AG08395 (cell line): ENCODE data around the gene SUGCT.

ENCODE experiments used
- DNase-seq: peaks from one replicate; pipeline ENCODE4 v3.0.0; 2012; ENCODE audit warnings: mixed read lengths, low spot score

The SUGCT gene

DNA sequence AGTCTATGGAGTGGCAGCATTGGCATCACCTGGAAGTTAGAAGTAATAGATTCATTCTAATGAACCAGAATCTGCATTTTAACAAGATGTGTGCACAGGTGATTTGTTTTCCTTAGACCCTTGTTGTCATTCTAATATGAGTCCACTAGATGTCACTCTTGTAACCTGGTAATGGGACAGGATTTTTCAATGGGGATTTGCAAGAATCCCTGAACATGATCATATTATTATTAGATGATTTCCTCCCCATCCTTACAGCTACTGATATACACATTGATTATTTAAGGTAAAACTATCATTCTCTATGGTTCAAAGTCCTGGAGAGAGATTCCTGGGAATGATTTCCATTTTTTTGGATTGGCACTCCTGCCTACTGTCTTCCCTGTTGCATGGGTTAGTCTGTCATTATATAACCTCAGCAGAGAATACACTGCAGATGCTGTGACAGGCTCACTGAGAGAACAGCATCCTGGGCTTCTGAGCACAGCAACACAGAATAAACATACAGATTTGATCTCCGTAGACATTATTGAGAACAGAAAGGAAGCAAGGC, 194.9 kb downstream of the SUGCT start:
- peak; percentile 77 for DNase-seq

GRCh38 chr7:40330408-40330807, 195.6 kb downstream of the SUGCT start:
- no peak for DNase-seq

GRCh38 chr7:40331915-40332314, 197.1 kb downstream of the SUGCT start:
- DNase-seq = peak; percentile 19

DNA sequence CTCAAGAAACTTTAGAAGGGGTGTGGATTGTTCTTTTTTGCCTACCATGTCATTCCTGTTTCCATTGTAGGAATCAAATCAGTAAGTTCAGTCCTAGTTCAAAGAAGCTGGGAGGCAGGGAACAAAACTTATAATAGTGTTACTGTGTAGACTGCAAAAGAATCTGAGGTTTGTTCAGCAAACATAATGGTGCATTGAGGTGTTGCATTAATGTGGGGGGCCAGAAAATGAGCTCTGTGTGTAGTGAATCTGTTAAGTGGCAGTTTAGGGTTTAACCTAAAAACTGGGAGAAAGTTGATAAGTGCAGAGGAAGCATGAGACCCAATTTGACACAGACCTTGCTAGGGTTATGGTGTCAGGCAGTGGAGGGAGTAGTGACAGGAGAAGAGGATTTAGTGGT, 197.7 kb downstream of the SUGCT start:
- no peak for DNase-seq

- DNase-seq = no peak
Observed at GRCh38 chr7:40341836-40342235, 207.0 kb downstream of the SUGCT start.

GRCh38 chr7:40346554-40346953, 211.7 kb downstream of the SUGCT start:
- no peak for DNase-seq

DNA sequence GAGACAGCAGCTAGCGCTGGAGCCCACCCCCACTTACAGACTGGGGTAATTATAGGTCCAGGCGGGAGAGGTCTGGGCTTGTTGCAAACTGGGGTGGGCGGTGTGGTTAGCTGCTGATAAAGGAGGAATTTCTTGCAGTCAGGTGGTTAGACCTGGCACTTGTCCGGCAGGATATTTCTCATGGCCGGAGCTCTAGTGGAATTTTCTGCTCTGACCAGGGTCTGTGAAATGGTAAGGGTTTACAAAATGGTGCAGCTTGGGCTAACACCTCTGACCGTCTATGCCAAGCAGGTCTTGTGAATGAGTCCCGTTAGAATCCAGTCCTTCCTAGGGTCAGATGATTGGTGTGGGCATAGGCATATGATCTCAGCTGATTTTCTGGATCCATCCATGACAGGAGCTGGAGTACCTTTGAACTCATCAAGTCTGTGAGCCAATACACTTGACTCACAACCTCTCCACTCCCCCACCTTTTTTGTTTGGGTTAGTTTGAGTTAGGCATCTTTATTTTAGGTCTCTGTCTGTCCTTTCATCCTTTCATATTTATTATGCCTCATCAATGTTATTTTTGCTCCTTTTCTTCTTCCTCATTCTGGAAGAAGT, 213.4 kb downstream of the SUGCT start:
- DNase-seq = no peak

DNA sequence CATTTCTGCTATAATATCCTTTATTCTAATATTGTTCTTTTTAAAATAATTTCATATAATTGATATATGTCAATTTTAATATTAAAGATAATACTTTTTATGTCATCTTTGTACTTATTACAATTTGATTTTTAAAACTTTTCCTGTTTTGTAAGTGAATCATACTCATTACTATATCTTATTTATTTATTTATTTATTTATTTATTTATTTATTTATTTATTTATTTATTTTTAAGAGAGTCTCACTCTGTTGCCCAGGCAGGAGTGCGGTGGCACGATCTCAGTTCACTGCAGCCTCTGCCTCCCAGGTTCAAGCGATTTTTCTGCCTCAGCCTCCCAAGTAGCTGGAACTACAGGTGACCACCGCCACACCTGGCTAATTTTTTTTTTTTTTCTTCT, 215.3 kb downstream of the SUGCT start:
- DNase-seq = no peak

DNA sequence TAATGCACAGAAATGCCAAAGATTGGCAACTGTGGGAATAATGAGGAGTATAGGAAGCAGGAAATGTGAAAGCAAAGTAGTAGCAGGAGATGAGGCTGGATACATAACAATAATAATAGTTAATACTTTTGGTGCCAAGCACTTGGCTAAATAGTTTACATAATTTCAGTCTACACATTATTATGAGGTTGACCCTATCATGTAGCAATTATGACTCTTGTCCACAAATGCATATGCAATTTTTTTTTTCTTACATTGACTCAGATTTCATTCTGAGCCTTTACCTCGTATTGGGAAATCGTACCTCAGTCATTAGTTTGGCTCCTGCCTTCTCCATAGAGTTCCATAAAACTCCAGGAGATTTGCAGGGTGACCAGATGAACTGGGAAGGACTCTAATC, 219.9 kb downstream of the SUGCT start:
- DNase-seq = no peak

DNA sequence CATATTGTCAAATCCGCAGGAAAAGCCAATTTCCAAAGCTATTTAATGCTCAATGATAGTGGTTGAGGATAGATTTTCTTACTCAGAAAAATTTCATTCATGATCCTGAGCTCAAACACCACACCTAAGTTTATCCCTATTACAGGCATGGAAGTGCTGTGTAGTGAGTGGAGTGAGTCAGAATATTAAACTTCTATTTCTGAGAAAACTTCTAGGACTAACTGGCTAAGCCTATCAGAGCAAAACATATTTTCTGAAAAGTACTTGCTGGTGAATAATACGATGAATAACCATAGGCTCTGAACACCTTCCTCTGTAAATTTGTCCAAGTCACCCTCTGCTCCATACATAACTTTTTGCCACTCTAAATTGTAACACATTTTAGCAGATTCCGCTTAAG, 221.5 kb downstream of the SUGCT start:
- DNase-seq = peak; percentile 14

GRCh38 chr7:40356871-40357709, 222.3 kb downstream of the SUGCT start:
- peak; percentile 7 for DNase-seq

GRCh38 chr7:40369641-40370277, 235.0 kb downstream of the SUGCT start:
- DNase-seq = no peak

DNA sequence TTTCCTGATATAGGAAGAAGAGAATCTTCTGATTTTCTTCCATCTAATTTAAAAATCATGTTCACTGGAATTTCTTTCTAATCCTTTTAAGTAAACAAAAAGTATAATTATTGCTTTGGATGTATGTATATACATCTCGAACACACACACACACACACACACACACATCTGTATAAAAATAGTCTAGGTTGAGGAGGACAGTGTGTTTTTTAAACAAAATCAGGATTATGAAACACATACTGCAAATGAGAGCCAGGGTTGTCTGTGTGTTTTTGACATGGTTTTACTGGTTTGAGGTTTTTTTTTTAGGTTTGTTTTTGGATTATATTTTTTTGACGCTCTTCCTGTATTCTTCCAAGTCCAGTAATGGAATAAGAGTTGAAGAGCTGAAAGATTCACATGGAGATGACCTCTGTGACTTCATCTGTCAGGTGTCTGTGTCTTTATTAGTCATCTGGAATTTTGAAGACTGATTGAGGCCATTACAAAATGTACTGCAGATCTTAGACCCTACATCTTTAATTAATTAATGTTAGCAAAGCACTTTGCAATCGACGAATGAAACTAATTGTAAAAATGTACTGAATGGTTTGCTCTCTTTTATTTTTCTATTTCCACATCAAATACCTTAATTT, 237.1 kb downstream of the SUGCT start:
- peak; percentile 10 for DNase-seq

DNA sequence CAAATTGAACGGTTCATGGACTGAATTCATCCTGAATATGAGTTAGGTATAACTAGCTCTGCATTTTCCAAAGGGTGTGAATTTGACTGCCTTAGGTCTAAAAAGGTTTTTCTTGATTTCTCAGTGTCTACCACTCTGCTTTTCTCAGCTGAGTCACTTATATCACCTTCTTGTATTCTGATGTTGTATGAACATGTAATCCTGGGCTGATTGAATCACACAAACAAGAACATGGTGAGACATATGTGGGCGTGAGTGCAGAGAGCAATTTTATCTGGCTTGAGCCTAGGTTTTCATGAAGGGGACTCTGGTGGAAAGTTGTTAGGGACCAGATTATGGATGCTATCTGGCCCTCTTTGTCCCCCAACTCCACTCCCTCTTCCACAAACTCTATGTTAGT, 239.8 kb downstream of the SUGCT start:
- DNase-seq = no peak

- DNase-seq = no peak
Observed at GRCh38 chr7:40380111-40380510, 245.3 kb downstream of the SUGCT start.

DNA sequence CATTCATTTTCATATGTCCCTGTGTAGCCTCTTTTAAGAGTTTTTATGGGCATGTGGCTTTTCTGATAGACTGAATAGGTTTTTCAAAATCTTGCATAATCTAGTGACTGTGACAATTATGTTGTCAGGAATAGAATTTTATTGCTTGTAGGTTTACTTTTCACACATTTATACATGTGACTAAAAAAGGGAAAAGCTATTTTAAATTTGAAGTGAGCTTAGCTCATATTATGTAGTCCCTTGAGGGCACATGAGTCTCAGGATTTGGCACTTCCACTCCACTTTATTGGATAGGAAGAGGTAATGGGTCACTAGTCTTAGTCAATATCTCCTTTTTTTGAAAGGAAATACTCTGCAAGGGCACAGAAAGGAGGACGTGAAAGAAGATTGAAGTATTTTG, 247.3 kb downstream of the SUGCT start:
- no peak for DNase-seq

GRCh38 chr7:40393660-40394059, 258.9 kb downstream of the SUGCT start:
- DNase-seq = no peak

GRCh38 chr7:40394400-40394799, 259.6 kb downstream of the SUGCT start:
- no peak for DNase-seq

GRCh38 chr7:40400525-40400924, 265.7 kb downstream of the SUGCT start:
- no peak for DNase-seq

GRCh38 chr7:40401406-40401805, 266.6 kb downstream of the SUGCT start:
- DNase-seq = no peak

DNA sequence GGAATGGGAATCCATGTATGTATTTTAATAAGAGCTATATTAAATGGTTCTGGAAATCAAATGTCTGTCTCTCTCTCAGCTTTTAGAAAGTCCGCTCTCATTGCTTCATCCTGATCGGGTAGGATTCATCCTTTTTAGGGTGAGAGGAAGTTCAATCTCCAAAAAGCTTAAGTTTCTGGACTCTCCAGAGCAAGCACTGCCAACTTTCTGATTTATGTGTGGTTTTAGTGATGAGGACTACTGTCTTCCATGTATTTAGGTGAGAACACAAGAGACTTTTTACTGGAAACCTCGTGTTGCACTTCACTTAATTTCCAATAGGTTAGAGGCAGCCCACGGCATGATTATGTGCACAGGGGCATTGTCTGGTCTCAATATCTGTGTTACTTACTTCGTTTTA, 267.9 kb downstream of the SUGCT start:
- no peak for DNase-seq

- DNase-seq = no peak
Observed at GRCh38 chr7:40403703-40404476, 269.1 kb downstream of the SUGCT start.
